SK-N-MC (cell line): ENCODE data around the gene GPC3.

Experiments used
- EZH2 ChIP-seq: fragments of 200-600 bp; sonication (generic); IDR thresholded peaks from one replicate; pipeline ENCODE4 v1.6.1; 2017; ENCODE audit warnings: antibody characterized with exemption
- POLR2AphosphoS5 ChIP-seq: IDR thresholded peaks from 2 replicates; pipeline ENCODE4 v1.6.1; 2012; ENCODE audit warnings: mild to moderate bottlenecking, low read depth, low read length, borderline replicate concordance

GRCh38 chrX:134026565-134027311 lies 41.3 kb upstream of the GPC3 start:
- TF ChIP-seq POLR2AphosphoS5 (no peak), EZH2 (no peak)
